NCI-H345 (cell line): ENCODE data around the gene RSPH9.
A peak's percentile ranks its signal among the peaks of the same experiment; 100 is the strongest.

Experiments used
- DNase-seq: peaks from one replicate; lab custom pipeline; 2025; lab: John Stamatoyannopoulos, UW

RSPH9 gene

GRCh38 chr6:43668151-43669028, 23.6 kb downstream of the RSPH9 start:
- DNase-seq, result peak; percentile 88

GRCh38 chr6:43669050-43669921, 24.4 kb downstream of the RSPH9 start:
- no peak for DNase-seq

DNA sequence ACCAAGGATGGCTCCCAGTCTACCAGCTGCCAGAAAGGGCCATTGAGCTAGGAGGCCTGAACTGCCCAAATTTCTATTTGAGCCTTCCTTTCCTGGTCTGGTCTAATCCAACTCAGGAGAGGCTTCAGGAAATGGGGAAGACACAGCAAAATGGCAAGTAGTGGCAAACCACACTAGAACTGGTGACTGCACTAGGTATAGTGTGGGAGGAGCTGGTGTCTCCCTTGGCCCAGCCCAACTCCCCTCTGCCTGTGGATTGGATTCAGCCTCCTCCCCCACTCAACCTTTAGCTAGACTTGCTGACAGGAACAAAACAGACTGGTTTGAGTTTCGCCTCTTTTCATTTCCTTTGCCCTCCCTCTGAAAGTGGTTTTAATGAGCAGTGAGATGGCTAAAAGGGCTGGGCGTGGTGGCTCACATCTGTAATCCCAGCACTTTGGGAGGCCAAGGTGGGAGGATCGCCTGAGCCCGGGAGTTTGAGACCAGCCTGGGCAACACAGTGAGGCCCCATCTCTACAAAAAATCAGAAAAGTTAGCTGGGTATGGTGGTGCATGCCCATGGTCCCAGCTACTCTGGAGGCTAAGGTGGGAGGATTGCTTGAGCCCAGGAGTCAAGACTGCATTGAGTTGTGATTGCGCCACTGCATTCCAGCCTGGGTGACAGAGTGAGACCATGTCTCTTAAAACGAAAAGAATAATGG, 25.2 kb downstream of the RSPH9 start:
- no peak for DNase-seq

GRCh38 chr6:43670623-43670986, 25.8 kb downstream of the RSPH9 start:
- no peak for DNase-seq

GRCh38 chr6:43671011-43671800, 26.4 kb downstream of the RSPH9 start:
- no peak for DNase-seq

DNA sequence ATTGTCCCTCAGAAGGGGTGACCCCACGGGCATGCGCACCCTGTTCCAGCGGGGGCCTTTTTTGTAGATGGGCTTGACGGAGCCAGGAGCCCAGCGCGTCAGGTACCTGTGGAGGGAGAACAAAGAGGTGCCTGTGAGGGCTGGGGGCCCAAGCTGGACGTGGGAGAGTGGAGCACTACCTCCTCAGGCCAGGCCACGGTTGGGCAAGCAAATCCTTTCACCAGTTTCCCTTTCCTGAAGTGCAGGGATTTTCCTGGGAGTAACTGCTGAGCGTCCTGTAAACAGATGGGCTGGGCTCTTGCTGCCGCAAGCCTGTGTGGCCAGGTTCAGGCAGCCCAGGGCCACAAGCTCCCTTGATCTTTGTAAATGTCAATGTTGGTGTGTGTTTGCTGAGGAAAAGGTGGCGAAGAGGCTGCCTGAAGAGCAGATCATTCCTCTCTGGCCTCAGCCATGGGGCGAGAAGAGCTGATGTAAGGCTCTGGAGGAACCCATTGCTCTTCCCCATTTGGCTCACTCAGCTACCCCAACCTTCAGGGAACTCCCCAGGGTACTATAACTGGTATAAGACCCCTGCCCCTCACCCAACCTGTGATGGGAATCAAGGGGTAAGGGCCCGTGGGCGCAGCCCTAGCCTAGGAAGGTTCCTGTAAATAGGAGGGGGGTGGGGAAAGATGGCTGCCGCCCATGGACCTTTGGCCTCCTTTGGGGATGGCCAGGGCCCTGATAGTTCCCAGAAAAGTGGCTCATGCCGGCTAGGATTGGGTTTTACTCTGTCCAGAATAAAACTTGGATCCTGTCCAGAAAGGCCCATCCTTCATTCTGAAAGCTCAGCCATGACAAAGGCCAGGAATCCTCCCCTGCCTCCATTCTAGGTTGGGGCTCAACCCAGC, 27.2 kb downstream of the RSPH9 start:
- no peak for DNase-seq

- DNase-seq, result no peak
These were observed 28.7 kb downstream of the RSPH9 start for GRCh38 chr6:43673444-43674084.

GRCh38 chr6:43674291-43674690, 29.5 kb downstream of the RSPH9 start:
- no peak for DNase-seq

DNA sequence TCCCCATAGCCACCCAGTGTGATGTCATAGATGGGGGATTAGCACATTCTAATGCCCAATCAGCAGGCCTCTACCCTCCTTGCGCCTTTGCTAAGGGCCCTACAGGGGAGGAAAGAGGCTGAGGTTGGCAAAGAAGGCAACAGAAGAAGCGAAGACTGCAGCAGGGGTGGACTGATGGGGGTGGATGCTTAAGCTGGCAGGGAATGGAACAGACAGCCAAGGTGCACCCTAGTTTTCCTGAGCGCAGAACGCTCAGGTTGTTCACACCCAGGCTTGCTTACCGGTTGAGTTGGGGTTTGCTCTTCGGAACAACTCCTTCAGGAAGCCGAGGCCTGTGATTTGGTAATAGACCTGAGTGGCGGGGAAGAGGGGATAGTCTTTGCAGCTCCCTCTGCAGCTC, 30.1 kb downstream of the RSPH9 start:
- DNase-seq, result no peak

- no peak for DNase-seq
These were observed 32.2 kb downstream of the RSPH9 start for GRCh38 chr6:43676962-43677606.

GRCh38 chr6:43677759-43678158, 32.9 kb downstream of the RSPH9 start:
- DNase-seq, result no peak

DNA sequence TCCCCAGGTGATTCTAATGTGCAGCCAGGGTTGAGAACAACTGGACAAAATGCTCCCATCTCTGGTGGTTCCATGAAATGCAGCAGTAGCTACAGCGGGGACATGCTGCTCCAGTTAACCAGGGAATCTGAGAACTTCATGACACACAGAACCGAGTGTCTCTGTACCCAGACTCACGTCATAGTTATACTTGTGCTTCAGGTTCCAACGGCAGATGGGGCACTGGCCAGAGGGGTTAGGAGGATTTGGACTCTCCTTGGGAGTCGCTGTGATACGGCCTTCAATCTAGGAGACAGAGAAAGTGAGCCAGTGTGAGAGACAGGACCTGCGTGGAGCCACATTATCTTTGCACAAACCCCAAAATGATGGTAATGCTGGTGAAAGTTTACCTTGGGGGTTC, 33.5 kb downstream of the RSPH9 start:
- no peak for DNase-seq

GRCh38 chr6:43679057-43679456, 34.2 kb downstream of the RSPH9 start:
- no peak for DNase-seq

DNA sequence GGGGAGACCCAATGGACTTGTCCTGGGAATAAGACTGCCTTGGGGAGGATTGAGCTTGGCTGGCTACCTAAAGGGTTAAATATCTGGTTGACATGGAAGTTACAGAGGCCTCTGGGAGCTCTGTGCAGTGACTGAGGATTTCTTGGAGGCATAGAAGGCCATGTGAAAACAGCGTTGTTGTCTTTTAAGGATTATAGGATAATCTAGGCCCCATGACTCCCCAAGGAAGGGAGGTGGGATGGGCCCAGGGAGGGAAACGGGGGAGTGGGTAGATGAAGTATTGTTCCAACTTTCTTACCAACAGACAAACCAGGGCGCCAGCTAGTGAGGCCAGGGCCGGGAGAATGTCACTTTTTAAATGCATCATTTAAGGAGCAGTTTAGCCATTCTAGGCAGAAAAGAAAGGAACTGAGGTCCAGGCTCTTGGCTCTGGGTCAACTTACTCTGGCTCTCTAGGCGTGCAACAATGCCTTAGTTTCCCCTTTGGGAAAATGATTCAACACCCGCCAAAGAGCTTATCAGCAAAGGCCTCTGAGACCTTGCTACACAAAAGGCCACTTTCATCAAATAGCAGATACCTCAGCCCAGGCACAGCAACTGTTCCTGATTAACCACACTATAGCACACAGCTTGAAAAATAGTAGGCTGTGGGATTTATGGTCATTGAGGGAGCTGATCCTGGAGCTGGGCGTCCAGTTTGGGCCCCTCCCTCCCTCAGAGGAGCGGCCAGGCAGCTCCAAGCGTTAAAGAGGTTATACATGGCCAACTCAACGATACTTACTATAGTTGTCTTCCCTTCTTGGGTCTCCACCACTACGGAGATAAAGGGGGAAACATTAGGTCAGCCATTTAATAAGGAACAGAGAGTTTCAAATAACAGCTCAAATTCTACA, 35.7 kb downstream of the RSPH9 start:
- DNase-seq, result no peak

DNA sequence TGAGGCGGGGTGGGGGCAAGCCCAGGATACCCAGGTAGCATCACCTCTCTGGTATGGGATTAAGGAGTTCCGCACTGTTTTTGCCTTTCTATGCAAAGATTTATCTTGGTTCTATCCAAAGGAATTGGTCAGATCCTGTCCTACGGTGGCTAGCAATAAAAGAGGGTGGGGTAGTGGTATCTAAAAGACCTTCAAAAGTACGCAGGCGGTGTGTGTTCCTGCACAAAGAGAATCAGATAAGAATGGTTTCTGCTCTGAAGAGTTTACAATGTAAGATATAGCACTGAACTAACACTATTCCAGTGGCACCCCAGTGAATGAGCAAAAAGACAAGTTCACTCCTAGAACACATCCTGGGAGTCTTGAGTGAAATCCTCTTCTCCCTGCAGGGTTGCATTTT, 36.5 kb downstream of the RSPH9 start:
- DNase-seq, result no peak

GRCh38 chr6:43682724-43683429, 38.0 kb downstream of the RSPH9 start:
- DNase-seq, result no peak

DNA sequence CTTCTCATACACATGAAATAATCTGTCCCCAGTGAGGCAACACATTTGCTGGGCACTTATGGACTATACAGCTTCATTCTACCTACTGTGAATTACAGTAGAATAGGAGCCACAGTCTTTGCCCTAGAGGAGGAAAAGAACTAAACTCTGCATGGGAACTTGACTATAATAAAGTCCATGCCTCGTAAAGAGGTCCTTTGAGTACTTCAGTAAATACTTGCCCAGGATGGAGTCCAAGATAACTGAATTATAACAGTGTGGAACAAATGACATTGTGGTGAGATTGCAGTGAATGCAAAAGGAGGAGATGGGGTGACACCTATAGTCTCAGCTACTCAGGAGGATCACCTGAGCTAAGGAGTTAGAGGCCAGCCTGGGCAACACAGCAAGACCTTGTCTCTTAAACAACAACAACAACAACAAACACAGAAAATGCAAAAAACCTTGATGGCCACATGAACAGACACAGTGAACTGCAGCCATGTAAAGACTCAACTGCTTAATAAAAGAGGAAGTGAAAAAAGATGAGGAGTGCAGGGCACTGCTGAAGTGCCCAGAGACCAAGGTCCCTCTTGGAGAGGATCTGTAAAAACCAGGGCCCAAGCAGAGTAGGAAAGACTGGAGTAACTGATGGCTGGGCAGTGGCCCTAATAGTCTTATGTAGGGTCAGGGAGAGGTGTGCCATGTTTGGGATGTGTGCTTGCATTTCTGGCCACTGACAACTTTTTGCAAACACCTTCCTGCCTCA, 39.0 kb downstream of the RSPH9 start:
- DNase-seq, result no peak
